Stomach (tissue), 4 donors: ENCODE measurements around the gene FBXO44.

ENCODE experiments used
- CTCF ChIP-seq, 7 experiments: fragments of 450-650 bp in 4 of 7; fragments of 200-600 bp in 3 of 7; sonication (generic) in 3 of 7; IDR thresholded peaks; one replicate each; pipeline ENCODE4 v1.5.1; 2016 to 2019; ENCODE audit warnings: antibody characterized with exemption in 7 of 7, control low read depth in 2 of 7, mild to moderate bottlenecking in 1 of 7
- EP300 ChIP-seq: sonication (generic); formaldehyde crosslinking; IDR thresholded peaks from one replicate; pipeline ENCODE4 v1.6.1; 2017; ENCODE audit warnings: antibody characterized with exemption
- POLR2A ChIP-seq, 4 donors: fragments of 450-650 bp; IDR thresholded peaks; one replicate each; pipeline ENCODE4 v1.6.1; 2016; ENCODE audit warnings: antibody characterized with exemption in 4 of 4, control low read depth in 2 of 4, mild to moderate bottlenecking in 1 of 4, moderate library complexity in 1 of 4
- POLR2AphosphoS5 ChIP-seq, 3 donors: sonication (generic); formaldehyde crosslinking; IDR thresholded peaks; one replicate each; pipeline ENCODE4 v1.6.1; 2016; ENCODE audit warnings: antibody characterized with exemption in 3 of 3

- TF ChIP-seq CTCF (IDR thresholded peaks at IDR 0.05) (no peak), POLR2AphosphoS5 (IDR thresholded peaks at IDR 0.05) (no peak), POLR2A (IDR thresholded peaks at IDR 0.05) (no peak), EP300 (no peak)
Measured at GRCh38 chr1:11626551-11626950, 28.1 kb upstream of the FBXO44 start.
